ENCODE data around the gene ARHGAP28.

- TF ChIP-seq POLR2A (IDR thresholded peaks at IDR 0.05) (no peak), CTCF (IDR thresholded peaks at IDR 0.05) (no peak)
These were observed 46.2 kb downstream of the ARHGAP28 start for GRCh38 chr18:6775702-6776101.
